B cell (primary cell): ENCODE results near the gene SNCAIP. TPM values are rescaled to one million over a fixed set of nuclear protein-coding genes. Genes with fewer than 3 reads are reported as not detected.

ENCODE experiments used
- ATAC-seq: fragments of 200-7000 bp; cut with Tn5 transposase; one replicate; pipeline ENCODE4 v1.10.0; 2021; ENCODE audit warnings: low read depth, mild to moderate bottlenecking, moderate number of reproducible peaks, moderate library complexity
- CTCF ChIA-PET: fragments of 350-600 bp; sonication (Branson Sonifier 250); formaldehyde crosslinking; loops from one replicate; lab custom pipeline; 2021; ENCODE audit warnings: antibody characterized with exemption, inconsistent platforms; lab: Charles Lee
- POLR2A ChIA-PET: fragments of 350-600 bp; sonication (Branson Sonifier 250); formaldehyde crosslinking; loops from one replicate; lab custom pipeline; 2021; ENCODE audit warnings: antibody characterized with exemption; lab: Charles Lee
- DNase-seq: peaks from one replicate; pipeline ENCODE4 v3.0.0; 2013
- H2AFZ ChIP-seq: 2 replicates; pipeline ENCODE4 v1.6.1; 2012; ENCODE audit warnings: mild to moderate bottlenecking, low read depth, low read length; ENCODE audit not compliant: insufficient read depth, poor library complexity, severe bottlenecking
- H3K27ac ChIP-seq, 2 donors: 1 replicate in 1 of 2; 2 replicates in 1 of 2; pipeline ENCODE4 v1.5.1; 2012 to 2013; ENCODE audit warnings: low read length in 2 of 2, mild to moderate bottlenecking in 2 of 2, moderate library complexity in 1 of 2
- H3K27me3 ChIP-seq, 4 experiments: fragments of 200-600 bp in 1 of 4; sonication (generic) in 1 of 4; replicated peaks in 1 of 4; 1 replicate in 2 of 4; 2 replicates in 2 of 4; pipeline versions ENCODE4 v1.6.1 to v1.7.0; 2013 to 2016; ENCODE audit warnings: low read length in 3 of 4, mild to moderate bottlenecking in 2 of 4, mixed read lengths in 1 of 4, moderate library complexity in 1 of 4; ENCODE audit not compliant: insufficient read depth in 4 of 4, control insufficient read depth in 3 of 4; ENCODE audit errors: control extremely low read depth in 1 of 4
- H3K36me3 ChIP-seq, 2 experiments: replicated peaks in 1 of 2; 1 replicate in 1 of 2; 2 replicates in 1 of 2; pipeline versions ENCODE4 v1.6.1 to v1.7.1; 2013; ENCODE audit warnings: low read length in 1 of 2; ENCODE audit not compliant: insufficient read depth in 2 of 2, control insufficient read depth in 1 of 2; ENCODE audit errors: control extremely low read depth in 1 of 2, extremely low read depth in 1 of 2
- H3K4me1 ChIP-seq, 2 donors: fragments of 200-600 bp in 1 of 2; sonication (generic) in 1 of 2; 1 replicate in 1 of 2; 2 replicates in 1 of 2; pipeline versions ENCODE4 v1.5.1 to v1.6.1; 2013 to 2017; ENCODE audit warnings: low read length in 2 of 2; ENCODE audit not compliant: control insufficient read depth in 2 of 2, insufficient read depth in 2 of 2
- H3K4me2 ChIP-seq: replicated peaks from 2 replicates; pipeline ENCODE3; 2012; ENCODE audit warnings: mild to moderate bottlenecking, low read depth, low read length; ENCODE audit not compliant: poor library complexity, severe bottlenecking
- H3K4me3 ChIP-seq, 5 experiments: fragments of 200-600 bp in 1 of 5; sonication (generic) in 1 of 5; 1 replicate in 3 of 5; 2 replicates in 2 of 5; pipeline versions ENCODE4 v1.5.1 to v1.7.0; 2011 to 2016; ENCODE audit warnings: low read length in 4 of 5, mild to moderate bottlenecking in 4 of 5, low read depth in 2 of 5, control low read depth in 1 of 5, moderate library complexity in 1 of 5; ENCODE audit not compliant: insufficient read depth in 1 of 5; ENCODE audit errors: control extremely low read depth in 1 of 5, extremely low read depth in 1 of 5
- H3K79me2 ChIP-seq: fragments of 200-600 bp; sonication (generic); one replicate; pipeline ENCODE4 v1.6.0; 2016; ENCODE audit warnings: low read length; ENCODE audit not compliant: control insufficient read depth, insufficient read depth
- H3K9ac ChIP-seq: fragments of 200-600 bp; sonication (generic); 2 replicates; pipeline ENCODE4 v1.6.1; 2017; ENCODE audit warnings: mild to moderate bottlenecking, low read length, moderate library complexity
- H3K9me3 ChIP-seq, 3 donors: one replicate each; pipeline versions ENCODE4 v1.6.1 to v1.7.1; 2013; ENCODE audit warnings: low read length in 2 of 3; ENCODE audit not compliant: control insufficient read depth in 2 of 3, insufficient read depth in 1 of 3; ENCODE audit errors: control extremely low read depth in 1 of 3
- H4K20me1 ChIP-seq: 2 replicates; pipeline ENCODE4 v1.6.0; 2012; ENCODE audit warnings: mild to moderate bottlenecking, low read length; ENCODE audit not compliant: insufficient read depth, control insufficient read depth, poor library complexity, severe bottlenecking
- H3K27ac Mint-ChIP-seq: one replicate; pipeline ENCODE4 v1.8.0; 2021; ENCODE audit warnings: mixed read lengths
- H3K27me3 Mint-ChIP-seq: one replicate; pipeline ENCODE4 v1.8.0; 2021; ENCODE audit warnings: mixed read lengths
- H3K4me1 Mint-ChIP-seq: one replicate; pipeline ENCODE4 v1.8.0; 2021; ENCODE audit warnings: mixed read lengths
- H3K4me3 Mint-ChIP-seq: one replicate; pipeline ENCODE4 v1.8.0; 2021; ENCODE audit warnings: mixed read lengths
- H3K9me3 Mint-ChIP-seq: one replicate; pipeline ENCODE4 v1.8.0; 2022; ENCODE audit warnings: mixed read lengths; ENCODE audit not compliant: insufficient read depth
- EZH2 ChIP-seq: IDR thresholded peaks from 2 replicates; pipeline ENCODE4 v1.6.1; 2012; ENCODE audit warnings: borderline replicate concordance, low read depth, mild to moderate bottlenecking, moderate library complexity, low read length; ENCODE audit not compliant: insufficient read depth, poor library complexity, severe bottlenecking
- WGBS: methylation state at CpG from one replicate; pipeline ENCODE4 v1.1.5; 2013; ENCODE audit warnings: missing lambda C conversion rate; ENCODE audit not compliant: insufficient coverage; 5-methylcytosine and 5-hydroxymethylcytosine counted together
- intact Hi-C: fragments of 100-400 bp; cut with micrococcal nuclease; formaldehyde crosslinking; loops from one replicate; pipeline ENCODE4 v1.10.0; 2022
- polyA plus RNA-seq: library from polyadenylated mRNA; depleted of rRNA; stranded (reverse); fragments of >200 nt; gene quantifications from 2 replicates; pipeline ENCODE4 v1.2.3, GENCODE V29; 2012
- total RNA-seq, 2 donors: library from RNA; stranded (reverse); fragments of 120-200 nt in 1 of 2; gene quantifications; 1 replicate in 1 of 2; 2 replicates in 1 of 2; pipeline versions ENCODE4 v1.2.3 to v1.2.4, GENCODE V29; 2013 to 2022
- TF ChIP-seq, protein P1 (sequence below): fragments of 200-600 bp; IDR thresholded peaks from one replicate; pipeline ENCODE4 v1.8.0; 2022; ENCODE audit warnings: antibody characterized with exemption, mild to moderate bottlenecking

SNCAIP gene
- total and polyA plus RNA-seq, 2 donors (not counting 1 experiment from before 2014, with no cell fraction given), result not detected

DNA sequence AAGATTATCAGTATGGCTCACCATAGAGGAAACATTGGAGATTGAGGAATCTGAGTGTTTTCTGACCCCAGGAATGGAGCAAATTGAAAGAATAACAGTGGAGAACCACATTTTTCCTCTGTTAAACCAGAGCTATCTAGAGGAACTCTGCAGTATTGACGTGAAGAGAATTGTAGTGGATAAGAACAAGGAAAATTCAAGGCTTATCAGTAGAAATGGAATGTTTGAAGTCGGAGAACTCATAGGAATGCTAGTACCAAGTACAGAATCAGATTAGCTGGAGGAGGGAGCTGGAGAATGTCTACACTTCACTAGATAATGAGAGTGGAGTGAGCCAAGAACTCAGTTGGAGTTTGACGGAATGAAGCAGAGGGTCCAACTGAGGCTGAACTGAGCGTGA is 50.3 kb downstream of the SNCAIP start:
- POLR2A ChIA-PET, result no interaction called here
- H3K9me3 Mint-ChIP-seq, result no peaks in the 10 kb centered on the region
- intact Hi-C loops, result no loop called here
- no peak overlapping the region for H3K27ac Mint-ChIP-seq
- H3K9ac ChIP-seq, result no peak overlapping the region
- no peak overlapping the region for H3K4me2 ChIP-seq
- TF ChIP-seq, protein P1, sequence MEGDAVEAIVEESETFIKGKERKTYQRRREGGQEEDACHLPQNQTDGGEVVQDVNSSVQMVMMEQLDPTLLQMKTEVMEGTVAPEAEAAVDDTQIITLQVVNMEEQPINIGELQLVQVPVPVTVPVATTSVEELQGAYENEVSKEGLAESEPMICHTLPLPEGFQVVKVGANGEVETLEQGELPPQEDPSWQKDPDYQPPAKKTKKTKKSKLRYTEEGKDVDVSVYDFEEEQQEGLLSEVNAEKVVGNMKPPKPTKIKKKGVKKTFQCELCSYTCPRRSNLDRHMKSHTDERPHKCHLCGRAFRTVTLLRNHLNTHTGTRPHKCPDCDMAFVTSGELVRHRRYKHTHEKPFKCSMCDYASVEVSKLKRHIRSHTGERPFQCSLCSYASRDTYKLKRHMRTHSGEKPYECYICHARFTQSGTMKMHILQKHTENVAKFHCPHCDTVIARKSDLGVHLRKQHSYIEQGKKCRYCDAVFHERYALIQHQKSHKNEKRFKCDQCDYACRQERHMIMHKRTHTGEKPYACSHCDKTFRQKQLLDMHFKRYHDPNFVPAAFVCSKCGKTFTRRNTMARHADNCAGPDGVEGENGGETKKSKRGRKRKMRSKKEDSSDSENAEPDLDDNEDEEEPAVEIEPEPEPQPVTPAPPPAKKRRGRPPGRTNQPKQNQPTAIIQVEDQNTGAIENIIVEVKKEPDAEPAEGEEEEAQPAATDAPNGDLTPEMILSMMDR, result no peak
- no peak for TF ChIP-seq EZH2
- H2AFZ ChIP-seq, result no peak overlapping the region
- CTCF ChIA-PET, result no interaction called here
- WGBS, result 81% methylated on average over 2 of the region's 4 CpGs
- no peak overlapping the region for H3K4me3 Mint-ChIP-seq
- no peaks in the 10 kb centered on the region for H3K27me3 ChIP-seq
- H3K27ac ChIP-seq, result no peak overlapping the region
- H3K79me2 ChIP-seq, result no peaks in the 10 kb centered on the region
- no peaks in the 10 kb centered on the region for H3K4me1 ChIP-seq
- H3K9me3 ChIP-seq, result no peaks in the 10 kb centered on the region
- ATAC-seq (no peak), DNase-seq (no peak)
- H4K20me1 ChIP-seq, result no peaks in the 10 kb centered on the region
- peaks cover 16% of the 10 kb centered on the region for H3K27me3 Mint-ChIP-seq
- no peaks in the 10 kb centered on the region for H3K36me3 ChIP-seq
- no peak overlapping the region for H3K4me3 ChIP-seq
- H3K4me1 Mint-ChIP-seq, result no peaks in the 10 kb centered on the region

DNA sequence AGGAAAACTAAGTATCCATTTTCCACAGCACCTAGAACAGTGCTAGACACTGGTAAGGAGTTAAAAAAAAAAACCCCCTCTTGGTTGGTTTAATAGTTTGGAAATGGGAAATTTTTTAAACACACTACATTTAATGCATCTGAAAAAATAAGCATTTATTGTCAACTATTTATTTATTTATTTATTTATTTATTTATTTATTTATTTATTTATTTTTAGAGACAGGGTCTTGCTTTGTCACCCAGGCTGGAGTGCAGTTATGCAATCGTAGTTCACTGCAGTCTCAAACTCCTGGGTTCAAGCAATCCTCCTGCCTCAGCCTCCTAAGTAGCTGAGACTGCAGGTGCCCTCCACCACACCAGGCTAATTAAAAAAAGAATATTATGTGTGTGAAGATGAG is 51.6 kb downstream of the SNCAIP start:
- Histone ChIP-seq H4K20me1 (no peaks in the 10 kb centered on the region), H3K9me3 (no peaks in the 10 kb centered on the region), H3K4me2 (no peak overlapping the region), H3K36me3 (no peaks in the 10 kb centered on the region), H3K27me3 (no peaks in the 10 kb centered on the region), H3K4me1 (no peaks in the 10 kb centered on the region), H2AFZ (no peak overlapping the region), H3K9ac (no peak overlapping the region), H3K4me3 (no peak overlapping the region), H3K79me2 (no peaks in the 10 kb centered on the region), H3K27ac (no peak overlapping the region)
- intact Hi-C loops, result no loop called here
- Mint-ChIP-seq H3K4me1 (no peaks in the 10 kb centered on the region), H3K27ac (no peak overlapping the region), H3K9me3 (no peaks in the 10 kb centered on the region), H3K27me3 (peaks cover 16% of the 10 kb centered on the region), H3K4me3 (no peak overlapping the region)
- no CpG with 5 or more reads among the region's 1 CpG for WGBS
- DNase-seq, result no peak
- POLR2A ChIA-PET, result no interaction called here
- CTCF ChIA-PET, result no interaction called here
- ATAC-seq, result no peak
- TF ChIP-seq, protein P1, result no peak
- no peak for TF ChIP-seq EZH2
